GM23338 (cell line): ENCODE results near the gene KIAA1191. TPM values are rescaled to one million over a fixed set of nuclear protein-coding genes. Genes with fewer than 3 reads are reported as not detected.

ENCODE experiments used
- ATAC-seq: fragments of 200-7000 bp; cut with Tn5 transposase; 3 replicates; pipeline ENCODE4 v1.9.1; 2020
- DNase-seq: peaks from one replicate; pipeline ENCODE4 v3.0.0-alpha.2; 2015; ENCODE audit warnings: low spot score
- H2AFZ ChIP-seq: fragments of 200-600 bp; sonication (generic); 2 replicates; pipeline ENCODE4 v1.8.0; 2016; ENCODE audit warnings: antibody characterized with exemption, mild to moderate bottlenecking, moderate library complexity
- H3F3A ChIP-seq: fragments of 200-600 bp; sonication (generic); replicated peaks from 2 replicates; pipeline ENCODE4 v1.8.0; 2017; ENCODE audit warnings: antibody characterized with exemption, mixed run types, low read depth
- H3K27ac ChIP-seq: fragments of 200-600 bp; sonication (generic); 2 replicates; pipeline ENCODE4 v1.6.1; 2016; ENCODE audit warnings: low read depth
- H3K27me3 ChIP-seq: fragments of 200-600 bp; sonication (generic); 2 replicates; pipeline ENCODE4 v1.8.0; 2016; ENCODE audit warnings: mild to moderate bottlenecking, mixed run types, moderate library complexity; ENCODE audit not compliant: insufficient read depth
- H3K36me3 ChIP-seq: fragments of 200-600 bp; sonication (generic); 2 replicates; pipeline ENCODE4 v1.8.0; 2016; ENCODE audit warnings: mild to moderate bottlenecking; ENCODE audit not compliant: insufficient read depth
- H3K4me1 ChIP-seq: fragments of 200-600 bp; sonication (generic); 2 replicates; pipeline ENCODE4 v1.8.0; 2016; ENCODE audit warnings: mild to moderate bottlenecking, moderate library complexity; ENCODE audit not compliant: insufficient read depth
- H3K4me2 ChIP-seq: fragments of 200-600 bp; sonication (generic); 2 replicates; pipeline ENCODE4 v1.7.1; 2017; ENCODE audit warnings: mixed run types
- H3K4me3 ChIP-seq: fragments of 200-600 bp; sonication (generic); 2 replicates; pipeline ENCODE4 v1.6.1; 2016; ENCODE audit warnings: mixed run types
- H3K79me2 ChIP-seq: fragments of 200-600 bp; sonication (generic); replicated peaks from 2 replicates; pipeline ENCODE4 v1.8.0; 2017; ENCODE audit warnings: mild to moderate bottlenecking; ENCODE audit not compliant: insufficient read depth
- H3K9me2 ChIP-seq: fragments of 200-600 bp; sonication (generic); 2 replicates; pipeline ENCODE4 v1.8.0; 2017; ENCODE audit not compliant: insufficient read depth
- H4K20me1 ChIP-seq: fragments of 200-600 bp; sonication (generic); replicated peaks from 2 replicates; pipeline ENCODE4 v1.8.0; 2017; ENCODE audit warnings: mild to moderate bottlenecking; ENCODE audit not compliant: insufficient read depth
- H3K27ac Mint-ChIP-seq: 2 replicates; pipeline ENCODE4 v1.8.0; 2020; ENCODE audit warnings: inconsistent platforms, mild to moderate bottlenecking, moderate library complexity, mixed read lengths
- H3K27me3 Mint-ChIP-seq: 3 replicates; pipeline ENCODE4 v1.8.0; 2022; ENCODE audit warnings: low read depth, mild to moderate bottlenecking, moderate library complexity, mixed read lengths, inconsistent platforms; ENCODE audit not compliant: insufficient read depth, poor library complexity
- H3K36me3 Mint-ChIP-seq: 3 replicates; pipeline ENCODE4 v1.8.0; 2021; ENCODE audit warnings: low read depth, mild to moderate bottlenecking, inconsistent platforms, moderate library complexity, mixed read lengths
- H3K4me1 Mint-ChIP-seq: 3 replicates; pipeline ENCODE4 v1.8.0; 2020; ENCODE audit warnings: mild to moderate bottlenecking, inconsistent platforms, mixed read lengths
- H3K4me3 Mint-ChIP-seq: 3 replicates; pipeline ENCODE4 v1.8.0; 2021; ENCODE audit warnings: moderate library complexity, mild to moderate bottlenecking, inconsistent platforms, mixed read lengths
- H3K9me3 Mint-ChIP-seq: 3 replicates; pipeline ENCODE4 v1.8.0; 2020; ENCODE audit warnings: moderate library complexity, mild to moderate bottlenecking, inconsistent platforms, mixed read lengths
- CREB1 ChIP-seq: fragments of 250-450 bp; sonication (Bioruptor Pico); IDR thresholded peaks from 2 replicates; pipeline ENCODE4 v1.5.0; 2020; ENCODE audit warnings: low read depth, mild to moderate bottlenecking, moderate library complexity
- EZH2 ChIP-seq: fragments of 200-600 bp; sonication (generic); IDR thresholded peaks from one replicate; pipeline ENCODE4 v1.8.0; 2017; ENCODE audit warnings: antibody characterized with exemption, mild to moderate bottlenecking, low read depth; ENCODE audit not compliant: unreplicated experiment
- EZH2phosphoT487 ChIP-seq: fragments of 200-600 bp; sonication (generic); IDR thresholded peaks from one replicate; pipeline ENCODE4 v1.8.1; 2018; ENCODE audit warnings: antibody characterized with exemption; ENCODE audit not compliant: unreplicated experiment
- JUNB ChIP-seq: IDR thresholded peaks from one replicate; pipeline ENCODE4 v1.6.1; 2016; ENCODE audit warnings: antibody characterized with exemption; ENCODE audit not compliant: unreplicated experiment
- NANOG ChIP-seq: IDR thresholded peaks from 2 replicates; pipeline ENCODE4 v1.6.1; 2016; ENCODE audit warnings: antibody characterized with exemption, borderline replicate concordance
- POLR2AphosphoS5 ChIP-seq: IDR thresholded peaks from 2 replicates; pipeline ENCODE4 v1.6.1; 2016; ENCODE audit warnings: antibody characterized with exemption, low read depth
- REST ChIP-seq: IDR thresholded peaks from one replicate; pipeline ENCODE4 v1.6.1; 2018; ENCODE audit warnings: antibody characterized with exemption; ENCODE audit not compliant: unreplicated experiment
- ZNF114 ChIP-seq: fragments of 250-450 bp; sonication (Bioruptor Pico); IDR thresholded peaks from 2 replicates; pipeline ENCODE4 v1.5.0; 2020; ENCODE audit warnings: mild to moderate bottlenecking, moderate library complexity
- ZNF331 ChIP-seq: fragments of 250-450 bp; sonication (Bioruptor Pico); IDR thresholded peaks from 2 replicates; pipeline ENCODE4 v1.5.0; 2020; ENCODE audit warnings: low read depth, mild to moderate bottlenecking, moderate library complexity
- ZNF462 ChIP-seq: fragments of 250-450 bp; sonication (Bioruptor Pico); IDR thresholded peaks from 2 replicates; pipeline ENCODE4 v1.5.0; 2020; ENCODE audit warnings: mild to moderate bottlenecking, moderate library complexity
- polyA plus RNA-seq: library from polyadenylated mRNA; unstranded; fragments of >200 nt; fragmentation: Nextera tagmentation; extraction: Ambion mirVana; gene quantifications from 2 replicates; pipeline ENCODE4 v1.2.1, GENCODE V29; 2016
- total RNA-seq: library from RNA; depleted of rRNA; stranded (reverse); fragments of >200 nt; shearing (Covaris generic); gene quantifications from 2 replicates; pipeline ENCODE4 v1.2.3, GENCODE V29; 2014
- TF ChIP-seq, protein P1 (sequence below): IDR thresholded peaks from 2 replicates; pipeline ENCODE4 v1.6.1; 2016; ENCODE audit warnings: antibody characterized with exemption
- TF ChIP-seq, protein P2 (sequence below), 2 experiments: fragments of 200-600 bp in 1 of 2; sonication (generic) in 1 of 2; conservative IDR thresholded peaks; 2 replicates each; pipeline versions ENCODE4 v1.5.1 to v1.6.1; 2016 to 2017; ENCODE audit warnings: antibody characterized with exemption in 2 of 2, low read depth in 2 of 2, mild to moderate bottlenecking in 2 of 2, moderate library complexity in 1 of 2

KIAA1191 gene
- total and polyA plus RNA-seq, 2 experiments from 2014 or later, result 52.3 to 87.2 TPM

GRCh38 chr5:176320577-176320976 is 41.0 kb downstream of the KIAA1191 start:
- TF ChIP-seq REST (no peak), CREB1 (CRISPR knock-in tag) (no peak), ZNF462 (CRISPR knock-in tag) (no peak), ZNF331 (CRISPR knock-in tag) (no peak), POLR2AphosphoS5 (no peak), ZNF114 (no peak), EZH2 (no peak), JUNB (no peak), NANOG (no peak), EZH2phosphoT487 (no peak)
- TF ChIP-seq, protein P1, sequence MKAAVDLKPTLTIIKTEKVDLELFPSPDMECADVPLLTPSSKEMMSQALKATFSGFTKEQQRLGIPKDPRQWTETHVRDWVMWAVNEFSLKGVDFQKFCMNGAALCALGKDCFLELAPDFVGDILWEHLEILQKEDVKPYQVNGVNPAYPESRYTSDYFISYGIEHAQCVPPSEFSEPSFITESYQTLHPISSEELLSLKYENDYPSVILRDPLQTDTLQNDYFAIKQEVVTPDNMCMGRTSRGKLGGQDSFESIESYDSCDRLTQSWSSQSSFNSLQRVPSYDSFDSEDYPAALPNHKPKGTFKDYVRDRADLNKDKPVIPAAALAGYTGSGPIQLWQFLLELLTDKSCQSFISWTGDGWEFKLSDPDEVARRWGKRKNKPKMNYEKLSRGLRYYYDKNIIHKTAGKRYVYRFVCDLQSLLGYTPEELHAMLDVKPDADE, result no peak
- TF ChIP-seq, protein P2, sequence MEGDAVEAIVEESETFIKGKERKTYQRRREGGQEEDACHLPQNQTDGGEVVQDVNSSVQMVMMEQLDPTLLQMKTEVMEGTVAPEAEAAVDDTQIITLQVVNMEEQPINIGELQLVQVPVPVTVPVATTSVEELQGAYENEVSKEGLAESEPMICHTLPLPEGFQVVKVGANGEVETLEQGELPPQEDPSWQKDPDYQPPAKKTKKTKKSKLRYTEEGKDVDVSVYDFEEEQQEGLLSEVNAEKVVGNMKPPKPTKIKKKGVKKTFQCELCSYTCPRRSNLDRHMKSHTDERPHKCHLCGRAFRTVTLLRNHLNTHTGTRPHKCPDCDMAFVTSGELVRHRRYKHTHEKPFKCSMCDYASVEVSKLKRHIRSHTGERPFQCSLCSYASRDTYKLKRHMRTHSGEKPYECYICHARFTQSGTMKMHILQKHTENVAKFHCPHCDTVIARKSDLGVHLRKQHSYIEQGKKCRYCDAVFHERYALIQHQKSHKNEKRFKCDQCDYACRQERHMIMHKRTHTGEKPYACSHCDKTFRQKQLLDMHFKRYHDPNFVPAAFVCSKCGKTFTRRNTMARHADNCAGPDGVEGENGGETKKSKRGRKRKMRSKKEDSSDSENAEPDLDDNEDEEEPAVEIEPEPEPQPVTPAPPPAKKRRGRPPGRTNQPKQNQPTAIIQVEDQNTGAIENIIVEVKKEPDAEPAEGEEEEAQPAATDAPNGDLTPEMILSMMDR (conservative IDR thresholded peaks at IDR 0.05; ENCODE audit: low read depth in 2 of 2), result no peak
- DNase-seq (no peak), ATAC-seq (no peak)
- Mint-ChIP-seq H3K4me1 (no peaks in the 10 kb centered on the region), H3K4me3 (no peak overlapping the region), H3K27me3 (peaks cover 2% of the 10 kb centered on the region), H3K36me3 (peaks cover 11% of the 10 kb centered on the region), H3K27ac (no peak overlapping the region), H3K9me3 (no peaks in the 10 kb centered on the region)
- H3K27me3 ChIP-seq, result no peaks in the 10 kb centered on the region
- peaks cover 4% of the 10 kb centered on the region; the same call in 1 of the 2 replicates for H4K20me1 ChIP-seq
- no peak overlapping the region for H3K27ac ChIP-seq
- H3K4me3 ChIP-seq, result no peak overlapping the region
- H3K4me1 ChIP-seq, result no peaks in the 10 kb centered on the region
- H2AFZ ChIP-seq, result no peak overlapping the region
- peaks cover 5% of the 10 kb centered on the region; the same call in 1 of the 2 replicates for H3K36me3 ChIP-seq
- H3K79me2 ChIP-seq, result no peaks in the 10 kb centered on the region
- H3K9me2 ChIP-seq, result no peaks in the 10 kb centered on the region
- H3F3A ChIP-seq, result no peaks in the 10 kb centered on the region
- H3K4me2 ChIP-seq, result no peak overlapping the region
